ENCODE measurements around the gene NFIC. TPM values are rescaled to one million over a fixed set of nuclear protein-coding genes. Genes with fewer than 3 reads are reported as not detected.

Gene NFIC
- polyA plus RNA-seq, 1 donor from 2014 or later = 0.24 TPM

- Histone ChIP-seq H3K4me3 (ENCODE audit: low read length) (no peak overlapping the region), H3K9me2 (ENCODE audit: insufficient read depth, low read length) (no peaks in the 10 kb centered on the region), H4K20me1 (ENCODE audit: insufficient read depth) (no peaks in the 10 kb centered on the region), H3K79me2 (replicated peaks; ENCODE audit: insufficient read depth, low read length) (peaks cover 31% of the 10 kb centered on the region), H2AFZ (ENCODE audit: low read depth, low read length) (no peak overlapping the region), H3K27me3 (ENCODE audit: insufficient read depth, low read depth, low read length) (no peaks in the 10 kb centered on the region), H3K27ac (ENCODE audit: low read length) (no peak overlapping the region), H3K9ac (ENCODE audit: low read length) (no peak overlapping the region), H3K9me3 (ENCODE audit: low read length) (no peaks in the 10 kb centered on the region), H3F3A (ENCODE audit: insufficient read depth, low read length, poor library complexity, severe bottlenecking) (no peaks in the 10 kb centered on the region), H3K4me2 (ENCODE audit: low read length) (no peak overlapping the region), H3K36me3 (ENCODE audit: insufficient read depth, low read length) (no peaks in the 10 kb centered on the region)
- TF ChIP-seq MXI1 (conservative IDR thresholded peaks at IDR 0.05; ENCODE audit: poor library complexity, severe bottlenecking) = no peak
- TF ChIP-seq EZH2 (IDR thresholded peaks at IDR 0.05; ENCODE audit: borderline replicate concordance, insufficient read depth, low read length, poor library complexity, severe bottlenecking) = no peak
- TF ChIP-seq RAD21 (conservative IDR thresholded peaks at IDR 0.05) = no peak
- TF ChIP-seq TAF1 (IDR thresholded peaks at IDR 0.05; ENCODE audit: low read depth) = no peak
- no peak for TF ChIP-seq SMC3 (conservative IDR thresholded peaks at IDR 0.05; ENCODE audit: poor library complexity)
- TF ChIP-seq, protein P1, sequence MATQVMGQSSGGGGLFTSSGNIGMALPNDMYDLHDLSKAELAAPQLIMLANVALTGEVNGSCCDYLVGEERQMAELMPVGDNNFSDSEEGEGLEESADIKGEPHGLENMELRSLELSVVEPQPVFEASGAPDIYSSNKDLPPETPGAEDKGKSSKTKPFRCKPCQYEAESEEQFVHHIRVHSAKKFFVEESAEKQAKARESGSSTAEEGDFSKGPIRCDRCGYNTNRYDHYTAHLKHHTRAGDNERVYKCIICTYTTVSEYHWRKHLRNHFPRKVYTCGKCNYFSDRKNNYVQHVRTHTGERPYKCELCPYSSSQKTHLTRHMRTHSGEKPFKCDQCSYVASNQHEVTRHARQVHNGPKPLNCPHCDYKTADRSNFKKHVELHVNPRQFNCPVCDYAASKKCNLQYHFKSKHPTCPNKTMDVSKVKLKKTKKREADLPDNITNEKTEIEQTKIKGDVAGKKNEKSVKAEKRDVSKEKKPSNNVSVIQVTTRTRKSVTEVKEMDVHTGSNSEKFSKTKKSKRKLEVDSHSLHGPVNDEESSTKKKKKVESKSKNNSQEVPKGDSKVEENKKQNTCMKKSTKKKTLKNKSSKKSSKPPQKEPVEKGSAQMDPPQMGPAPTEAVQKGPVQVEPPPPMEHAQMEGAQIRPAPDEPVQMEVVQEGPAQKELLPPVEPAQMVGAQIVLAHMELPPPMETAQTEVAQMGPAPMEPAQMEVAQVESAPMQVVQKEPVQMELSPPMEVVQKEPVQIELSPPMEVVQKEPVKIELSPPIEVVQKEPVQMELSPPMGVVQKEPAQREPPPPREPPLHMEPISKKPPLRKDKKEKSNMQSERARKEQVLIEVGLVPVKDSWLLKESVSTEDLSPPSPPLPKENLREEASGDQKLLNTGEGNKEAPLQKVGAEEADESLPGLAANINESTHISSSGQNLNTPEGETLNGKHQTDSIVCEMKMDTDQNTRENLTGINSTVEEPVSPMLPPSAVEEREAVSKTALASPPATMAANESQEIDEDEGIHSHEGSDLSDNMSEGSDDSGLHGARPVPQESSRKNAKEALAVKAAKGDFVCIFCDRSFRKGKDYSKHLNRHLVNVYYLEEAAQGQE (IDR thresholded peaks at IDR 0.05; ENCODE audit: borderline replicate concordance) = no peak
- no peak for TF ChIP-seq EP300 (conservative IDR thresholded peaks at IDR 0.05; ENCODE audit: poor library complexity, severe bottlenecking)
- TF ChIP-seq, protein P2, sequence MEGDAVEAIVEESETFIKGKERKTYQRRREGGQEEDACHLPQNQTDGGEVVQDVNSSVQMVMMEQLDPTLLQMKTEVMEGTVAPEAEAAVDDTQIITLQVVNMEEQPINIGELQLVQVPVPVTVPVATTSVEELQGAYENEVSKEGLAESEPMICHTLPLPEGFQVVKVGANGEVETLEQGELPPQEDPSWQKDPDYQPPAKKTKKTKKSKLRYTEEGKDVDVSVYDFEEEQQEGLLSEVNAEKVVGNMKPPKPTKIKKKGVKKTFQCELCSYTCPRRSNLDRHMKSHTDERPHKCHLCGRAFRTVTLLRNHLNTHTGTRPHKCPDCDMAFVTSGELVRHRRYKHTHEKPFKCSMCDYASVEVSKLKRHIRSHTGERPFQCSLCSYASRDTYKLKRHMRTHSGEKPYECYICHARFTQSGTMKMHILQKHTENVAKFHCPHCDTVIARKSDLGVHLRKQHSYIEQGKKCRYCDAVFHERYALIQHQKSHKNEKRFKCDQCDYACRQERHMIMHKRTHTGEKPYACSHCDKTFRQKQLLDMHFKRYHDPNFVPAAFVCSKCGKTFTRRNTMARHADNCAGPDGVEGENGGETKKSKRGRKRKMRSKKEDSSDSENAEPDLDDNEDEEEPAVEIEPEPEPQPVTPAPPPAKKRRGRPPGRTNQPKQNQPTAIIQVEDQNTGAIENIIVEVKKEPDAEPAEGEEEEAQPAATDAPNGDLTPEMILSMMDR (IDR thresholded peaks at IDR 0.05; ENCODE audit: poor library complexity, severe bottlenecking) = no peak
Measured at GRCh38 chr19:3503036-3503572, 136.7 kb downstream of the NFIC start.

DNA sequence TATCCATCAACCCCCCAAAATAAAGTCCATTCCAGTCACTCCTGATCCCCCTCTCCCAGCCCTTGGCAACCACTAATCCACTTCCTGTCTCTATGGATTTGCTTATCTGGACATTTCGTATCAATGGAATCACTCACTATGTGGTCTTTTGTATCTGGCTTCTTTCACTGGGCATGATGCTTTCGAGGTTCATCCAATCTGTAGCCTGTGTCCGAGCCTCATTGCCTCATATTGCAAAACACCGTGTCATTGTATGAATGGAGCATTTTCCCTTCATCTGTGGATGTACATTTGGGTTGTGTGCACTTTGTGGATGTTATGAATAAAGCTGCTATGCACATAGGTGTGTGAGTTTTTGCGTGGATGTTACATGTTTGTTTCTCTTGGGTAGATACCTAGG is 138.4 kb downstream of the NFIC start:
- Histone ChIP-seq H3K4me2 (ENCODE audit: low read length) (no peak overlapping the region), H3F3A (ENCODE audit: insufficient read depth, low read length, poor library complexity, severe bottlenecking) (no peaks in the 10 kb centered on the region), H3K9me2 (ENCODE audit: insufficient read depth, low read length) (no peaks in the 10 kb centered on the region), H3K36me3 (ENCODE audit: insufficient read depth, low read length) (no peaks in the 10 kb centered on the region), H4K20me1 (ENCODE audit: insufficient read depth) (no peaks in the 10 kb centered on the region), H3K79me2 (replicated peaks; ENCODE audit: insufficient read depth, low read length) (peaks cover 38% of the 10 kb centered on the region), H3K27ac (ENCODE audit: low read length) (peak overlapping the region; percentile 95), H3K9ac (ENCODE audit: low read length) (no peak overlapping the region), H3K9me3 (ENCODE audit: low read length) (no peaks in the 10 kb centered on the region), H2AFZ (ENCODE audit: low read depth, low read length) (no peak overlapping the region), H3K27me3 (ENCODE audit: insufficient read depth, low read depth, low read length) (no peaks in the 10 kb centered on the region), H3K4me3 (ENCODE audit: low read length) (no peak overlapping the region)
- TF ChIP-seq POLR2AphosphoS5 (IDR thresholded peaks at IDR 0.05) (no peak), RAD21 (conservative IDR thresholded peaks at IDR 0.05) (no peak), EZH2 (IDR thresholded peaks at IDR 0.05; ENCODE audit: borderline replicate concordance, insufficient read depth, low read length, poor library complexity, severe bottlenecking) (no peak)
- TF ChIP-seq, protein P2 (IDR thresholded peaks at IDR 0.05; ENCODE audit: poor library complexity, severe bottlenecking) = no peak
